Nephron (organoid): Measurements from ENCODE around the gene PBLD.
"Not testable (repeated sequence)": the region's sequence is repeated elsewhere in the genome, so short reads cannot be mapped to it uniquely, and the experiment has no call there.

Experiments used
- H3K27ac Mint-ChIP-seq, 3 experiments: 2 replicates each; pipeline ENCODE4 v1.8.0; 2020; ENCODE audit warnings: mixed read lengths in 3 of 3, mild to moderate bottlenecking in 2 of 3, moderate library complexity in 1 of 3
- H3K27me3 Mint-ChIP-seq: 2 replicates; pipeline ENCODE4 v1.8.0; 2021; ENCODE audit warnings: low read depth, mild to moderate bottlenecking, moderate library complexity, mixed read lengths
- H3K36me3 Mint-ChIP-seq: 2 replicates; pipeline ENCODE4 v1.8.0; 2020; ENCODE audit warnings: low read depth, mixed read lengths
- H3K4me1 Mint-ChIP-seq: 2 replicates; pipeline ENCODE4 v1.8.0; 2020; ENCODE audit warnings: mixed read lengths
- H3K4me3 Mint-ChIP-seq, 3 experiments: 2 replicates each; pipeline ENCODE4 v1.8.0; 2020; ENCODE audit warnings: mild to moderate bottlenecking in 3 of 3, mixed read lengths in 3 of 3, moderate library complexity in 2 of 3
- H3K9me3 Mint-ChIP-seq: 2 replicates; pipeline ENCODE4 v1.8.0; 2020; ENCODE audit warnings: mixed read lengths
- CTCF ChIP-seq, 3 experiments: fragments of 200-600 bp; sonication (generic); IDR thresholded peaks; one replicate each; pipeline ENCODE4 v1.5.0; 2021; ENCODE audit warnings: antibody characterized with exemption in 3 of 3; ENCODE audit not compliant: unreplicated experiment in 3 of 3

PBLD gene

GRCh38 chr10:68296843-68297663 is 35.7 kb downstream of the PBLD start:
- Mint-ChIP-seq H3K9me3 (no peaks in the 10 kb centered on the region), H3K36me3 (peaks cover 23% of the 10 kb centered on the region), H3K27ac (peak overlapping the region; percentile 13 to 71 (median 62)), H3K27me3 (peaks cover 3% of the 10 kb centered on the region), H3K4me1 (peaks cover 14% of the 10 kb centered on the region), H3K4me3 (no peak overlapping the region)
- TF ChIP-seq CTCF (IDR thresholded peaks at IDR 0.05; ENCODE audit: unreplicated experiment in 3 of 3) = no peak

GRCh38 chr10:68290736-68291135 is 42.0 kb downstream of the PBLD start:
- peaks cover 40% of the 10 kb centered on the region for H3K36me3 Mint-ChIP-seq
- H3K27me3 Mint-ChIP-seq = peaks cover 3% of the 10 kb centered on the region
- no peak overlapping the region for H3K4me3 Mint-ChIP-seq
- H3K27ac Mint-ChIP-seq = no peak overlapping the region
- H3K4me1 Mint-ChIP-seq = peaks cover 5% of the 10 kb centered on the region
- H3K9me3 Mint-ChIP-seq = no peaks in the 10 kb centered on the region
- TF ChIP-seq CTCF (IDR thresholded peaks at IDR 0.05; ENCODE audit: unreplicated experiment in 3 of 3) = no peak

DNA sequence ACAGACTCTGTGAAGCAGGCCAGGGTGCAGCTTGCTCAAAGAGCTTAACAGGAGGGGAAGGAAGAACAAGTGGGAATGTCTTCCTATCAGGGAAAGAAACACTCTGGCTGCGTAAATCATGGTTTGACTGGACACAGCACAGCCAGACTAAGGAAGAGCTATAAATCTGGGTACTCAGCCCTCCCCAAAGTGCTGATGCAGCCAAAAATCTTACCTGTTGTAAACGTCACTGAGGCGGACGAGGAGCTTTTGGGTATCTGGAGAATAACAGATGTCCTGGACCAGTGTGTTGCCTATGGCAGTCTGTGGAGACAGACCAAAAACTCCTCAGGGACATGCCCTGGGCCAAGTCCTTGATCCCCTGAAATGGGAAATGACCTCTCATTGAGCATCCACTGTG is 44.0 kb downstream of the PBLD start:
- no peak overlapping the region for H3K4me3 Mint-ChIP-seq
- H3K27me3 Mint-ChIP-seq = peaks cover 3% of the 10 kb centered on the region
- TF ChIP-seq CTCF (IDR thresholded peaks at IDR 0.05; ENCODE audit: unreplicated experiment in 3 of 3) = no peak
- H3K36me3 Mint-ChIP-seq = peaks cover 41% of the 10 kb centered on the region
- no peaks in the 10 kb centered on the region for H3K9me3 Mint-ChIP-seq
- peaks cover 21% of the 10 kb centered on the region for H3K4me1 Mint-ChIP-seq
- no peak overlapping the region for H3K27ac Mint-ChIP-seq

- peaks cover 31% of the 10 kb centered on the region for H3K36me3 Mint-ChIP-seq
- H3K9me3 Mint-ChIP-seq = peaks cover 2% of the 10 kb centered on the region
- H3K27ac Mint-ChIP-seq = peak overlapping the region; percentile 91 to 97 (median 92)
- H3K4me3 Mint-ChIP-seq = peak overlapping the region in 2 of 3 experiments; percentile 15 to 27
- peaks cover 3% of the 10 kb centered on the region for H3K27me3 Mint-ChIP-seq
- peaks cover 21% of the 10 kb centered on the region for H3K4me1 Mint-ChIP-seq
- no peak for TF ChIP-seq CTCF (IDR thresholded peaks at IDR 0.05; ENCODE audit: unreplicated experiment in 3 of 3)
Measured at GRCh38 chr10:68284062-68285001, 48.4 kb downstream of the PBLD start.

GRCh38 chr10:68280758-68281157 is 52.0 kb downstream of the PBLD start:
- Mint-ChIP-seq H3K27me3 (peaks cover 3% of the 10 kb centered on the region), H3K4me1 (peaks cover 16% of the 10 kb centered on the region), H3K9me3 (peaks cover 25% of the 10 kb centered on the region), H3K27ac (no peak overlapping the region), H3K36me3 (peaks cover 48% of the 10 kb centered on the region), H3K4me3 (no peak overlapping the region)
- no peak for TF ChIP-seq CTCF (IDR thresholded peaks at IDR 0.05; ENCODE audit: unreplicated experiment in 3 of 3)

DNA sequence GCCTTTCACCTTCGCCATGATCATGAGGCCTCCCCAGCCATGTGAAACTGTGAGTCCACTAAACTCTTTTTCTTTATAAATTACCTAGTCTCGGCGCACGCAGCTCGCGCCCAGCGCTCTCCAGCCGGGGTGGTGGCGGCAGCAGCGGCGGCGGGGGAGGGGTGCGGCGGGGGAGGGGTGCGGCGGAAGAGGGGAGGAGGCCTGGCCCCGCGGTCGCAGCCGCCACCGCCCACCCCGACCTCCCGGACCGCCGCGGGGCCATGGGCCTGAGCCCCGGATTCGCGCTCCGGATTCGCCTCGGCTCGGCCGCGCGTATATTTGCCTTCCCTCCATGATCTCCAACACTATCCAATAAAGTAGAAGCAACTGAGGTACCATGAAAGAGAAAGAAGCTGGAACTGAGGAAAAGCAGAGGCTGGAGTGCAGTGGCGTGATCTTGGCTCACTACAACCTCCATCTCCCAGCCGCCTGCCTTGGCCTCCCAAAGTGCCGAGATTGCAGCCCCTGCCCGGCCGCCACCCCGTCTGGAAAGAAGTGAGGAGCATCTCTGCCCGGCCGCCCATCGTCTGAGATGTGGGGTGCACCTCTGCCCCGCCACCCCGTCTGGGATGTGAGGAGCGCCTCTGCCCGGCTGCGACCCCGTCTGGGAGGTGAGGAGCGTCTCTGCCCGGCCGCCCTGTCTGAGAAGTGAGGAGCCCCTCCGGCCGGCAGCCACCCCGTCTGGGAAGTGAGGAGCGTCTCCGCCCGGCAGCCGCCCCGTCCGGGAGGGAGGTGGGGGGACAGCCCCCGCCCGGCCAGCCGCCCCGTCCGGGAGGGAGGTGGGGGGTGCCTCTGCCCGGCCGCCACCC is 53.6 kb downstream of the PBLD start:
- not testable (repeated sequence) for H3K27me3 Mint-ChIP-seq, H3K4me3 Mint-ChIP-seq, H3K27ac Mint-ChIP-seq, H3K4me1 Mint-ChIP-seq
- H3K36me3 Mint-ChIP-seq = peaks cover 40% of the 10 kb centered on the region
- H3K9me3 Mint-ChIP-seq = peaks cover 27% of the 10 kb centered on the region

DNA sequence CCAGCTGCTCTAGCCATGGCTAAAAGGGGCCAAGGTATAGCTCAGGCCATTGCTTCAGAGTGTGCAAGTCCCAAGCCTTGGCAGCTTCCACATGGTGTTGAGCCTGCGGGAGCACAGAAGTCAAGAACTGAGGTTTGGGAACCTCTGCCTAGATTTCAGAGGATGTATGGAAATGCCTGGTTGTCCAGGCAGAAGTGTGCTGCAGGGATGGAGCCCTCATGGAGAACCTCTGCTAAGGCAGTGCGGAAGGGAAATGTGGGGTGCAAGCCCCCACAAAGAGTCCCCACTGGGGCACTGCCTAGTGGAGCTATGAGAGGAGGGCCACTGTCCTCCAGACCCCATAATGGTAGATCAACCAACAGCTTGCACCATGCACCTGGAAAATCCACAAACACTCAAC is 54.9 kb downstream of the PBLD start:
- H3K4me3 Mint-ChIP-seq, H3K27me3 Mint-ChIP-seq, H3K4me1 Mint-ChIP-seq, H3K27ac Mint-ChIP-seq: not testable (repeated sequence)
- peaks cover 27% of the 10 kb centered on the region for H3K9me3 Mint-ChIP-seq
- H3K36me3 Mint-ChIP-seq = peaks cover 38% of the 10 kb centered on the region
